Liver (tissue), 3 donors: ENCODE data around the gene PYROXD2.

ENCODE experiments used
- CTCF ChIP-seq: fragments of 150-350 bp; IDR thresholded peaks from 2 replicates; pipeline ENCODE4 v1.5.1; 2017; ENCODE audit warnings: improper control_type of control experiment, low read depth, low read length; ENCODE audit not compliant: missing input control
- EGR1 ChIP-seq, 2 donors: IDR thresholded peaks; 2 replicates each; pipeline ENCODE4 v1.6.1; 2016 to 2018; ENCODE audit warnings: antibody characterized with exemption in 2 of 2, low read depth in 2 of 2
- GABPA ChIP-seq, 2 donors: IDR thresholded peaks in 1 of 2; conservative IDR thresholded peaks in 1 of 2; 2 replicates each; pipeline ENCODE4 v1.6.1; 2016; ENCODE audit warnings: antibody characterized with exemption in 2 of 2, mild to moderate bottlenecking in 1 of 2, moderate library complexity in 1 of 2
- JUND ChIP-seq, 2 donors: IDR thresholded peaks; 2 replicates each; pipeline ENCODE4 v1.6.1; 2016; ENCODE audit warnings: antibody characterized with exemption in 2 of 2
- MAX ChIP-seq: IDR thresholded peaks from 2 replicates; pipeline ENCODE4 v1.6.1; 2016; ENCODE audit warnings: antibody characterized with exemption
- RAD21 ChIP-seq, 2 donors: IDR thresholded peaks; 2 replicates each; pipeline ENCODE4 v1.6.1; 2016; ENCODE audit warnings: antibody characterized with exemption in 2 of 2, mild to moderate bottlenecking in 2 of 2
- REST ChIP-seq: IDR thresholded peaks from 2 replicates; pipeline ENCODE4 v1.6.1; 2016; ENCODE audit warnings: antibody characterized with exemption, mild to moderate bottlenecking
- RXRA ChIP-seq, 2 donors: IDR thresholded peaks; 2 replicates each; pipeline ENCODE4 v1.6.1; 2017 to 2018; ENCODE audit warnings: antibody characterized with exemption in 2 of 2, mild to moderate bottlenecking in 1 of 2
- SP1 ChIP-seq: IDR thresholded peaks from 2 replicates; pipeline ENCODE4 v1.6.1; 2018; ENCODE audit warnings: antibody characterized with exemption, mild to moderate bottlenecking
- TAF1 ChIP-seq: conservative IDR thresholded peaks from 2 replicates; pipeline ENCODE4 v1.6.1; 2016; ENCODE audit warnings: antibody characterized with exemption, mild to moderate bottlenecking
- YY1 ChIP-seq: IDR thresholded peaks from 2 replicates; pipeline ENCODE4 v1.6.1; 2016; ENCODE audit warnings: antibody characterized with exemption, mild to moderate bottlenecking
- ZBTB33 ChIP-seq: IDR thresholded peaks from 2 replicates; pipeline ENCODE4 v1.6.1; 2016; ENCODE audit warnings: antibody characterized with exemption
- donor health status: healthy.
- donor health status: healthy.

- TF ChIP-seq RXRA (IDR thresholded peaks at IDR 0.05) (no peak), YY1 (no peak), CTCF (no peak), GABPA (IDR thresholded peaks at IDR 0.05 in 1 of 2, conservative IDR thresholded peaks at IDR 0.05 in 1 of 2) (no peak), JUND (IDR thresholded peaks at IDR 0.05) (no peak), REST (no peak), SP1 (no peak), EGR1 (IDR thresholded peaks at IDR 0.05; ENCODE audit: low read depth in 2 of 2) (no peak), RAD21 (IDR thresholded peaks at IDR 0.05) (no peak), TAF1 (no peak), MAX (no peak), ZBTB33 (no peak)
These were observed 25.6 kb downstream of the PYROXD2 start for GRCh38 chr10:98389398-98389797.
